Esophagus muscularis mucosa (tissue), 3 donors: ENCODE data around the gene GPAT2.
"Not testable (repeated sequence)": the region's sequence is repeated elsewhere in the genome, so short reads cannot be mapped to it uniquely, and the experiment has no call there.

Experiments
- POLR2AphosphoS5 ChIP-seq, 2 donors: sonication (generic); formaldehyde crosslinking; IDR thresholded peaks; one replicate each; pipeline ENCODE4 v1.6.1; 2017; ENCODE audit warnings: antibody characterized with exemption in 2 of 2
- TF ChIP-seq, protein P1 (sequence below), 3 experiments: fragments of 200-600 bp in 2 of 3; fragments of 450-650 bp in 1 of 3; sonication (generic) in 2 of 3; IDR thresholded peaks; one replicate each; pipeline ENCODE4 v1.5.1; 2017 to 2019; ENCODE audit warnings: antibody characterized with exemption in 3 of 3, mild to moderate bottlenecking in 2 of 3, moderate library complexity in 1 of 3

GRCh38 chr2:96062483-96062882 lies 27.8 kb upstream of the GPAT2 start:
- not testable (repeated sequence) for TF ChIP-seq POLR2AphosphoS5 (IDR thresholded peaks at IDR 0.05)
- TF ChIP-seq, protein P1, sequence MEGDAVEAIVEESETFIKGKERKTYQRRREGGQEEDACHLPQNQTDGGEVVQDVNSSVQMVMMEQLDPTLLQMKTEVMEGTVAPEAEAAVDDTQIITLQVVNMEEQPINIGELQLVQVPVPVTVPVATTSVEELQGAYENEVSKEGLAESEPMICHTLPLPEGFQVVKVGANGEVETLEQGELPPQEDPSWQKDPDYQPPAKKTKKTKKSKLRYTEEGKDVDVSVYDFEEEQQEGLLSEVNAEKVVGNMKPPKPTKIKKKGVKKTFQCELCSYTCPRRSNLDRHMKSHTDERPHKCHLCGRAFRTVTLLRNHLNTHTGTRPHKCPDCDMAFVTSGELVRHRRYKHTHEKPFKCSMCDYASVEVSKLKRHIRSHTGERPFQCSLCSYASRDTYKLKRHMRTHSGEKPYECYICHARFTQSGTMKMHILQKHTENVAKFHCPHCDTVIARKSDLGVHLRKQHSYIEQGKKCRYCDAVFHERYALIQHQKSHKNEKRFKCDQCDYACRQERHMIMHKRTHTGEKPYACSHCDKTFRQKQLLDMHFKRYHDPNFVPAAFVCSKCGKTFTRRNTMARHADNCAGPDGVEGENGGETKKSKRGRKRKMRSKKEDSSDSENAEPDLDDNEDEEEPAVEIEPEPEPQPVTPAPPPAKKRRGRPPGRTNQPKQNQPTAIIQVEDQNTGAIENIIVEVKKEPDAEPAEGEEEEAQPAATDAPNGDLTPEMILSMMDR (IDR thresholded peaks at IDR 0.05): not testable (repeated sequence)
